DMS79 treated with DMSO at 0.1 percent for 48 hours (cell line): ENCODE measurements around the gene TBRG4.
A peak's percentile ranks its signal among the peaks of the same experiment; 100 is the strongest.

Source experiments
- DNase-seq: peaks from one replicate; lab custom pipeline; 2025; lab: John Stamatoyannopoulos, UW

TBRG4 gene

GRCh38 chr7:45055016-45055415, 56.5 kb downstream of the TBRG4 start:
- no peak for DNase-seq

- DNase-seq: no peak
Observed at GRCh38 chr7:45054442-45054841, 57.1 kb downstream of the TBRG4 start.

GRCh38 chr7:45053941-45054340, 57.6 kb downstream of the TBRG4 start:
- no peak for DNase-seq

DNA sequence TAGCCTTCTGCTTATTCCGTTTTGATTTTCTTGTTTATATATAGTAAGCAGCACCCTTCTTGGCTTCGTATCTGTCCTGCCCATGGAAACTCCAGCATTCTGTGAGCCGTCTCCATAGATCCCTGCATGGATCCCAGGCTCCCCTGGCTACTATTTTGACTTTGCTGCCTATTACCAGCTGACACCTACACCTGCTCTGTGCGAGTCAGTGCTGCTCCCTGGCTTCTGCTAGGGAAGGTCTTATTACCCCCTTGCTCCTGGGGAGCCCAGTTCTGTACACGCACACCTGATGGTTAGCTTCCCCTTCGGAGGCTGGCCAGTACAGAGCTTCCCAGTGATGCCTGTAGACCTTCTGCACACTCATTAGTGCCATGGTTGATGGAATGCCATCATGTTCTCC, 58.1 kb downstream of the TBRG4 start:
- no peak for DNase-seq

DNA sequence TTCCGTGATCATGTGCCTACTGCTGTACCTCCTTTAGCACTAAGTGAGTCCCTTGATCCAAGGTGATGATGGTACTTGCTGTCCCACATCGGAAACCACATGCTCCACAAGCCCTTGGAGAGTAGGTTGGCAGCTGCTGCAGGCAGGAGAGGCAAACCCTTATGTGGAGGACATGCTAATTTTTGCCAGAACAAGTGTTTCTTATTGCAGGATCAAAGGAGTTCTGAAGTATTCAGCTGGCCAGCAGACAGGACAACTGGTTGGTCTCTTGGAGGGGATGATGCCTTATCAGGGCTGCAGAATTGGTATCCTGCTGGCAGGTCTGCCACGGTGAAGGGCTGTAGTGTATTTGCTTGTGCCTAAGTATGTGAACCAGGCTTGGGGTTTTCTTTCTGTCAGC, 59.5 kb downstream of the TBRG4 start:
- peak; percentile 99 for DNase-seq

- no peak for DNase-seq
Observed at GRCh38 chr7:45050198-45050597, 61.3 kb downstream of the TBRG4 start.
